Fibroblast of skin of right biceps (primary cell): ENCODE data around the gene DBR1.

Experiments used
- DNase-seq: peaks from one replicate; pipeline ENCODE4 v3.0.0-alpha.2; 2013

DBR1 gene

GRCh38 chr3:138114988-138115971 is 59.4 kb downstream of the DBR1 start, which contains the start of gene DZIP1L:
DZIP1L (minus strand) TSS chr3:138115608; CDS start chr3:138103971, 11,637 bp downstream.
- peak; percentile 90 for DNase-seq

- peak; percentile 44 for DNase-seq
These were observed 60.2 kb downstream of the DBR1 start for GRCh38 chr3:138114431-138114918.

DNA sequence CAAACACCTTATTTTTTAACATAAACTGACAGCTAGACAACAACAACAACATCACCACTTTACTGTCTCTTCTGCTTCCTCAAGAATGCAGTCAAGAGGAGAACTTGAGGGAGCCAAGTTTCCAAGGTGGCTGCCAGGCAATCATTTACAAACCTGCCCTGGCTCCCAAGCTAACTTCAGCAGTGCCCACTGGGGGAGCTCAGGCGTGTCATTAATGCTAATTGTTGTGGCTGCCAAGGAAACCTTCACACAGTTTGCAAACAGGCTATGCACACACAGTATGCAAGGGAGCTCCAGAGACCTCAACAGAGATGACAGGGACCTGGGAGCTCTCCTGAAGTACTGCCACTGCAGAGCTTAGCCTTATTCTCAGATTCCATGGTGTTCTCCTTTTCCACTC is 61.4 kb downstream of the DBR1 start:
- DNase-seq: peak; percentile 14

DNA sequence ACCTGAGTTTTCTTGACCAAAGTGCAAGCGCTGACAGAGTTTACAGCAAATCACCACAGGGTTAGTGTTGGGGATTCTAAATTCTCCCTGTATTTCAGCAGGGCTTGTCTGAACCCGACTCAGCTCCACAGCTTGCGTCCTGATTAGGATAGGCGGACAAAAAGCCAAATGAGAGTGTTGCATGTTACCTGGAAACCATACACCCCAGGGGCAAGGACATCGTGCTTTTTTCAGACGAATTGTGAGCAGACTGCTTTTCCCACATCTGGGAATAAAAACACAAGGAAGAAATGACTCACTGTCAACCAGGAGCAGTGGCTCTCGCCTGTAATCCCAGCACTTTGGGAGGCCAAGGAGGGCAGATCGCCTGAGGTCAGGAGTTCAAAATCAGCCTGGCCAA is 62.4 kb downstream of the DBR1 start:
- DNase-seq: peak; percentile 15
